ENCODE results near the gene CDH2. TPM values are rescaled to one million over a fixed set of nuclear protein-coding genes. Genes with fewer than 3 reads are reported as not detected.

The CDH2 gene
- polyA plus RNA-seq, 1 donor (not counting 4 experiments of a cell fraction or from before 2014, with no cell fraction given): 0.46 TPM

GRCh38 chr18:28110924-28111323, 66.0 kb downstream of the CDH2 start:
- H4K20me1 ChIP-seq (ENCODE audit: control insufficient read depth, extremely low read depth, insufficient read depth, low read length): no peaks in the 10 kb centered on the region
- H2AFZ ChIP-seq (ENCODE audit: control insufficient read depth, low read length): no peak overlapping the region
- H3K4me1 ChIP-seq (ENCODE audit: control insufficient read depth, extremely low read depth, insufficient read depth, low read length): peaks cover 6% of the 10 kb centered on the region
- H3K27me3 ChIP-seq (ENCODE audit: control insufficient read depth, extremely low read depth, insufficient read depth, low read length): no peaks in the 10 kb centered on the region
- H3K9me1 ChIP-seq (ENCODE audit: control insufficient read depth, extremely low read depth, insufficient read depth, low read length): no peaks in the 10 kb centered on the region
- H3K9me3 ChIP-seq (ENCODE audit: control insufficient read depth, low read depth, low read length): no peaks in the 10 kb centered on the region
- H3K9ac ChIP-seq (ENCODE audit: control insufficient read depth, extremely low read depth, insufficient read depth, low read length): no peak overlapping the region
- H3K79me2 ChIP-seq (ENCODE audit: control insufficient read depth, insufficient read depth, low read length): no peaks in the 10 kb centered on the region
- FAIRE-seq (no peak), DNase-seq (ENCODE audit: low read depth, low spot score) (no peak)
- dilution Hi-C loops (cut with MboI; ENCODE audit: extremely low pct_ligation_motif_present, low sequenced_read_pairs): no loop called here
- H3K27ac ChIP-seq (ENCODE audit: control insufficient read depth, insufficient read depth, low read length): no peak overlapping the region
- no peak overlapping the region for H3K4me2 ChIP-seq (ENCODE audit: control insufficient read depth, extremely low read depth, insufficient read depth, low read depth, low read length)
- no peak for TF ChIP-seq EZH2 (IDR thresholded peaks at IDR 0.05; ENCODE audit: low read length)
- no peak for TF ChIP-seq CTCF (optimal IDR thresholded peaks at IDR 0.05 in 1 of 3, IDR thresholded peaks at IDR 0.05 in 1 of 3, conservative IDR thresholded peaks at IDR 0.05 in 1 of 3; ENCODE audit: extremely low read depth in 1 of 3, insufficient read depth in 2 of 3, low read length in 3 of 3)
- no peak overlapping the region for H3K4me3 ChIP-seq (ENCODE audit: control insufficient read depth in 2 of 3, extremely low read depth in 1 of 3, insufficient read depth in 2 of 3, low read depth in 1 of 3, low read length in 3 of 3)
- H3K36me3 ChIP-seq (ENCODE audit: control insufficient read depth in 2 of 2, extremely low read depth in 1 of 2, insufficient read depth in 2 of 2, low read length in 2 of 2): no peaks in the 10 kb centered on the region

- H3K27ac ChIP-seq (ENCODE audit: control insufficient read depth, insufficient read depth, low read length): no peak overlapping the region
- TF ChIP-seq CTCF (optimal IDR thresholded peaks at IDR 0.05 in 1 of 3, IDR thresholded peaks at IDR 0.05 in 1 of 3, conservative IDR thresholded peaks at IDR 0.05 in 1 of 3; ENCODE audit: extremely low read depth in 1 of 3, insufficient read depth in 2 of 3, low read length in 3 of 3) (no peak), EZH2 (IDR thresholded peaks at IDR 0.05; ENCODE audit: low read length) (no peak)
- peak; percentile 5 for FAIRE-seq
Measured at GRCh38 chr18:28109781-28110560, 67.0 kb downstream of the CDH2 start.

More at GRCh38 chr18:28109781-28110560, 67.0 kb downstream of the CDH2 start:
- no peak for DNase-seq (ENCODE audit: low read depth, low spot score)
- Histone ChIP-seq H3K4me1 (ENCODE audit: control insufficient read depth, extremely low read depth, insufficient read depth, low read length) (peaks cover 3% of the 10 kb centered on the region), H3K4me3 (ENCODE audit: control insufficient read depth in 2 of 3, extremely low read depth in 1 of 3, insufficient read depth in 2 of 3, low read depth in 1 of 3, low read length in 3 of 3) (no peak overlapping the region), H3K79me2 (ENCODE audit: control insufficient read depth, insufficient read depth, low read length) (no peaks in the 10 kb centered on the region), H3K4me2 (ENCODE audit: control insufficient read depth, extremely low read depth, insufficient read depth, low read depth, low read length) (no peak overlapping the region), H3K9me3 (ENCODE audit: control insufficient read depth, low read depth, low read length) (no peaks in the 10 kb centered on the region), H3K36me3 (ENCODE audit: control insufficient read depth in 2 of 2, extremely low read depth in 1 of 2, insufficient read depth in 2 of 2, low read length in 2 of 2) (no peaks in the 10 kb centered on the region), H4K20me1 (ENCODE audit: control insufficient read depth, extremely low read depth, insufficient read depth, low read length) (no peaks in the 10 kb centered on the region), H3K9me1 (ENCODE audit: control insufficient read depth, extremely low read depth, insufficient read depth, low read length) (no peaks in the 10 kb centered on the region), H2AFZ (ENCODE audit: control insufficient read depth, low read length) (no peak overlapping the region), H3K27me3 (ENCODE audit: control insufficient read depth, extremely low read depth, insufficient read depth, low read length) (no peaks in the 10 kb centered on the region), H3K9ac (ENCODE audit: control insufficient read depth, extremely low read depth, insufficient read depth, low read length) (no peak overlapping the region)
- dilution Hi-C loops (cut with MboI; ENCODE audit: extremely low pct_ligation_motif_present, low sequenced_read_pairs): no loop called here

Data from keratinocyte (primary cell).